A549 (cell line): ENCODE data around the gene ARHGEF11.

Experiments used
- CTCF ChIP-seq: fragments of >200 bp; sonication (Bioruptor Twin); formaldehyde crosslinking; IDR thresholded peaks from 3 replicates; pipeline ENCODE4 v1.5.1; 2016
- ELK1 ChIP-seq: fragments of 150-350 bp; IDR thresholded peaks from 2 replicates; pipeline ENCODE4 v1.6.1; 2014; ENCODE audit warnings: low read depth, mild to moderate bottlenecking, low read length
- EP300 ChIP-seq, 2 experiments: fragments of >200 bp; sonication (Bioruptor Twin); formaldehyde crosslinking; IDR thresholded peaks; 2 replicates in 1 of 2; 3 replicates in 1 of 2; pipeline ENCODE4 v1.6.1; 2016 to 2017
- ESRRA ChIP-seq: fragments of 150-350 bp; IDR thresholded peaks from 2 replicates; pipeline ENCODE4 v1.6.1; 2014; ENCODE audit warnings: mild to moderate bottlenecking, low read length, borderline replicate concordance
- HMGXB4 ChIP-seq: fragments of 250-450 bp; sonication (Bioruptor Pico); IDR thresholded peaks from 2 replicates; pipeline ENCODE4 v1.5.0; 2021; ENCODE audit warnings: mild to moderate bottlenecking, moderate library complexity, borderline replicate concordance
- SMC3 ChIP-seq: fragments of >200 bp; sonication (Bioruptor Twin); formaldehyde crosslinking; IDR thresholded peaks from 3 replicates; pipeline ENCODE4 v1.6.1; 2018; ENCODE audit warnings: inconsistent platforms

DNA sequence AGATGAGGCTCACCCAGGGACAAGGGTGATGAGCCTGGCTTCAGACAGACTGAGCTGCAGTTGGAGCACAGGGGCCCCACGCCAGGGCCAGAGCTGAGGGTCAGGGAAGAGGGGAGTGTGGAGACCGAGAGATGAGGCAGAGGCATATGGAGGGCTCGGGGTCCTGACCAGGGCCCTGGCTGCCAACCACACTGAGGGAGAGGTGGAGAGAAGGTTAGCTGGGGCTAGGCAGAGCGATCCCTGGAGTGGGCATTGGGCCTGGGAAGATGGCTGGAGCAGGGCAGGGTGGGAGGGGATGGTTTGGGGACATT lies 144.0 kb downstream of the ARHGEF11 start:
- TF ChIP-seq CTCF: no peak
- no peak for TF ChIP-seq EP300 (IDR thresholded peaks at IDR 0.05)
- TF ChIP-seq HMGXB4 (CRISPR knock-in tag): no peak
- TF ChIP-seq ELK1: no peak
- TF ChIP-seq SMC3: no peak
- no peak for TF ChIP-seq ESRRA
